Colon (tissue), 2 donors: ENCODE results near the gene ULBP1.
"Not testable (repeated sequence)": the region's sequence is repeated elsewhere in the genome, so short reads cannot be mapped to it uniquely, and the experiment has no call there.

Source experiments
- FAIRE-seq: peaks from 2 replicates; lab custom pipeline; 2012; peaks lifted over from hg19 to GRCh38; lab: Jason Lieb, UNC
- donor health status: control.
- donor health status: control.

The ULBP1 gene

DNA sequence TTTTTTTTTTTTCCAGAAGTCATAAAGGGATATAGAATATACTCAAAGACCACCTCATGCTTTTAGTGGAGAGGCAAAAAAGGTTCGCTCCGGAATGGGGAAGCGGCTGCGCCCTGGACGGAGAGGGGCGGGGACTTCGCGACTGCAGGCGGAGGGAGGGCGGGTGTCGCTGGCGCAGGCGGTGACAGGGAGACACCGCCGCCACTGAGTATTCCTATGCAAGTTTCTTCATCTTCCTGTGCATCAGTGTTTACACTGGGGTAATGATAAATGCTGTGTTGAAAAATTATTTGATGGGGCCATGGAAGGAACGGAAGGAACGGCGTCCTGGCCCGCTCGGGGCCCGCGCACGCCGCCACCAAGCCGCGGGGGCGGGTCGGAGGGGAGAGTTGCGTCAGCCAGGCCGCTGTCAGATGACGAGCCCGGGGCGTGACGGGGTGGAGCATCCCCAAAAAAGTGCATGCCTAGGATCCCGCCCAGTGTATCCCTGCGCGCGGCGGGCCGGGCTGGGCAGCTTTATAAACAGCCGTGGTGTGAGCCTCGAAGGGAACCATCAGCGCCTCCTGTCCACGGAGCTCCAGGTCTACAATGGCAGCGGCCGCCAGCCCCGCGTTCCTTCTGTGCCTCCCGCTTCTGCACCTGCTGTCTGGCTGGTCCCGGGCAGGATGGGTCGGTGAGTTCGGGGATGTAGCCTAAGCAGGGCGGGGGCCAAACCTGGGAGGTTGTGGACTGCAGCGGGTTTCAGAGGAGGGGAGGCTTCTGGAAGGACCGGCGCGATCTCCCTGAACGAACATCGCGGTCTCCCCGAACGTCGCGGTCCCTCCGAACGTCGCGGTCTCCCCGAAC is at the start of gene ULBP1:
TSS of gene ULBP1 (plus strand) at position 482 of the 846 bp plus-strand sequence. CDS start at position 589, 107 bp downstream.
- FAIRE-seq = no peak

- no peak for FAIRE-seq
These were observed 47.5 kb upstream of the ULBP1 start for GRCh38 chr6:149915970-149916865.

DNA sequence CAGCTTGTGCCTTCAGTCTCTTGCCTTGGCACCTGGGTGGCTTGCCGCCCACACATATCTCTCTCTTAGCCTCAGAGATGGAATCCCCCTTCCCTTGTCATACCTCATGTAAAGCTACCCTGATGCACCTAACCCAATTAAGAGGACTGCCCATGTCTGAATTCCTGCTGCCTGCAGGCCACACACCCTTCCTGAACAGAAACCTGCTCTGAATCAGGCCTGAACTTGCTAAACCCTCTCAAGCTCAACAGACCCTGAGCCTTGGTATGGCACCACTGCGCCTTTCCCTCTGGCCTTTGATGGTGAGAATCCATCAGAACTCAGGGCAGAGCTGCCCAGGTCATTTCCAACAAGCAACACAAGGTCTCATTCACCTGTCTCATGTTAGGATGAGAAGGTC is 46.1 kb upstream of the ULBP1 start:
- no peak for FAIRE-seq

DNA sequence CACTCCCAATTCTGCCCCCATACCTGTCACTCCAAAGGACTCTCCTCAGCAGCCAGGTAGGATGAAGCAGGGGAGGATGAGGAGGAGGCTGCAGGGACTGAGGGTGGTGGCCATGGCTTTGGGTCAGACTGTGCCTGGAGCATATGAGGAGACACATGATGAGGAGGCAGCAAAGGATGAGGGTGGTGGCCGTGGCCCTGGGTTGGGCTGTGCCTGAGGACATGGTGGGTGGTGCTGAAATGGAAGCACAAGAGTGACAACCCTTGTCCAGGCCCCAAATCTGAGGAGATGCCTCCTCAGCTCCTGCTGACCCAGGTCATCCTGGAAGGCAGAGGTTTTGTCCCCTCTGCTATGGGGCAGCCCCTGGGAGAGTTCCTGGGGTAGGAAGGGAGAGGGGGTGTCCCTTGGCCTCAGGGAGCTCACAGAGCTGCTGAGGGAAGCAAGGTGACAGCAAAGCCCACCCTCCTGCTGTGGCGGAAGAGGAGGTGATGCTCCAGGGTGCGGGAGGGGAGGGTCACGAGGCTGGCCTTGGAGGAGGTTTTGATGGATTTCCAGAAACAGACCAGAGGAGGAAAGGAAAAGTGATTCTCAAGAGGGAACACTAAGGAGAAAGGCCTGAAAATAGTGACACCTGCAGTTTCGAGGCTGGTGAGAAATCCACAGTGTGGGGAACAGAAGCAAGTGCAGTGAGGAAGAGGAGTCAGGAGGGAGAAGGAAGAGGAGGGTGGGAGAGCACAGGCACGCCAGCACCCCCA is 45.4 kb upstream of the ULBP1 start:
- FAIRE-seq = no peak

DNA sequence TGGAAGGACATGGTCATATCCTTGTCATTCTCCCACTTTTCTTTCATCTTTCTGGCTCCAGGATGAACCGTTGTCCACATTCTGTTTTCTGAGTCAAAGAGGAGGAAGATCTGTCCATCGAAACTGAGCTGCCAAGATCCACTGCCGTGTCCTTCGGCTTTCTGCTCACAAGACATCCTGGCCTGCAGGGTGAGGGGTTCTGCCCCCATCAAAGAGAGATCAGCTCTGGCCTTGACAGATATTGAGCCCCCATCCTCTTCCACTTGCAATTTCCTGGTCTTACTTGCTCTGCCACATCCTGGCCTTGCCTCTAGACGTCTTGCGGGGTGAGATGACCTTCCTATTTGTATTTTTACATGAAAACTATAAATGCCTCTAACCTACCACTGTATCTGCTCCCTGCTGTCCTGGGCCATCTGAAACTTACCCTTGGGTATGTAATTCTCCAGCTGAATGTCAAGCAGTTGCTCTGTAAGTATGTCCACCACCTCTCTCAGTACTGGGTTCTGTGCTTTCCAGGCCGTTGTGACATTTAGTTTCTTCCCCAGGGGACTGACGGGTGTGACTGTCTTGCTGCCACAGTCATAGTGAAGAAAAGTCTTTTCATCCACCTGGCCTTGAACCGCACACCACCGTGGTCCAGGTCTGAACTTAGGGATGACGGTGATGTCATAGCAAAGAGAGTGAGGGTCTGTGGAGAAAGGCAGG is 44.5 kb upstream of the ULBP1 start:
- not testable (repeated sequence) for FAIRE-seq

- no peak for FAIRE-seq
These were observed 43.9 kb upstream of the ULBP1 start for GRCh38 chr6:149919834-149920225.

DNA sequence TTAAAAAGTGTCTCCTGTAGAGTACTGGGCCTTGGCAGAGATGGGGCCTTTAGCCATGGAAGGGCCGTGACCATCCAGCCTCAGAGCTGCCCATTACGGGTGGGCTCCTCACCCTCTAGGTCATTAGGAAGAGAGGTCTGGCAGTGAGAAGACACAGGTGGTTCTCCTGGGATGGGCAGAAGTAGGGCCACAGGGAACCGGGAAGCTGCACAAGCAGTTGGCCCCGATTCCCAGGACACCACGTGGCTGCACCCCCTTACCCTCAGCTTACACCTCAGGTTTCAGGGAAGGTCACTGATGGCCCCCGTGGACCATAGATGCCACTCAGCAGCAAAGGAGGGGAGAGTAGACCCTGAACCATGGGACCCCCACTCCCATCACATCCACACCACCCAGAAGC is 42.4 kb upstream of the ULBP1 start:
- no peak for FAIRE-seq

- not testable (repeated sequence) for FAIRE-seq
These were observed 41.7 kb upstream of the ULBP1 start for GRCh38 chr6:149922091-149922490.

DNA sequence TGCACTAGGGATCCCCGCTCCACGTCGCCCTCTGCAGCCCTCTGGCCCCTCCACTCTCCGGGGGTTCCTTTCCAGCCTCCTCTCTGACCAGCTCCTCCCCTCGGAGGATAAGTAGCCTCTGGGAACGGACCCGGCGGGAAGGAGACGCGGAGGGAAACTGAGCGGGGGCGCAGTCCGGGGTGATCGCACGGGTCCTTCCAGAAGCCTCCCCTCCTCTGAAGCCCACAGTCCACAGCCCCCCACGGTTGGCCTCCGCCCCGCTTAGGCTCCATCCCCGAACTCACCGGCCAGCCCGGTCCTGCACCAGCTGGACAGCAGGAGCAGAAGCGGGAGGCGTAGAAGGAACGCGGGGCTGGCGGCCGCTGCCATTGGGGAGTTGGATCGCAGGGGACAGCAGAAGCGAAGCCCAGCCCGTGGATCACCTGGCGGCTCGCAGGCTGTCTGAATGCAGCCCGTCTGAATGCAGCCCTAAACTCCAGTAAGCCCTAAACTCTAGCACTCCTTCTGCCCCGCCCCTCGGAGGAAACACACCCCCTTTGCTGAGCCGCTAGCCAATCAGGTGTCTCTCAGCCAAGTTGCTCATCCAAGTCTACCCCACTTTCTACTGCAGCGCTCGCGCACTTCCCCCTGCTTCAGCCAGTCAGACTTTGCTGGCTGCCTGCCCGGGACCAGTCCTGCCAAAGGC is 41.0 kb upstream of the ULBP1 start, which contains the start of gene RAET1G:
TSS of gene RAET1G (minus strand) at position 480 of the 685 bp plus-strand sequence. CDS start at position 369, 111 bp downstream.
- no peak for FAIRE-seq

- no peak for FAIRE-seq
These were observed 40.3 kb upstream of the ULBP1 start for GRCh38 chr6:149923327-149923986.

GRCh38 chr6:149924206-149924932 is 39.4 kb upstream of the ULBP1 start:
- FAIRE-seq = no peak

DNA sequence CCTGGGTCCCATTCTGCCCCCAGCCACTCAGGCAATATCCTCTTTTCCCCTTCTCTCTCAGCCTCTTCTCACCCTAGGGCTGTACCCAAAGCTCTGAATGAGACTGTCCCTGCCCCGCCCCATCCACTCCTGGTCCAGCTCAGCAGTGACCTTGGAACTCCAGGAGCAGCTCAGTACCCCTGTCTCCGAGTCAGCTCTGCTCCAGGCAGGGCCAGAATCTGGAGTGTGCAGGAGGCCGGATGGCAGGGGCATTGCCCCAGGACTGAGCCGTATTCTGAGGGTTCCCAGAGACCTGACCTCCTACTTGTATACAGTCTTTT is 38.9 kb upstream of the ULBP1 start:
- FAIRE-seq = no peak

DNA sequence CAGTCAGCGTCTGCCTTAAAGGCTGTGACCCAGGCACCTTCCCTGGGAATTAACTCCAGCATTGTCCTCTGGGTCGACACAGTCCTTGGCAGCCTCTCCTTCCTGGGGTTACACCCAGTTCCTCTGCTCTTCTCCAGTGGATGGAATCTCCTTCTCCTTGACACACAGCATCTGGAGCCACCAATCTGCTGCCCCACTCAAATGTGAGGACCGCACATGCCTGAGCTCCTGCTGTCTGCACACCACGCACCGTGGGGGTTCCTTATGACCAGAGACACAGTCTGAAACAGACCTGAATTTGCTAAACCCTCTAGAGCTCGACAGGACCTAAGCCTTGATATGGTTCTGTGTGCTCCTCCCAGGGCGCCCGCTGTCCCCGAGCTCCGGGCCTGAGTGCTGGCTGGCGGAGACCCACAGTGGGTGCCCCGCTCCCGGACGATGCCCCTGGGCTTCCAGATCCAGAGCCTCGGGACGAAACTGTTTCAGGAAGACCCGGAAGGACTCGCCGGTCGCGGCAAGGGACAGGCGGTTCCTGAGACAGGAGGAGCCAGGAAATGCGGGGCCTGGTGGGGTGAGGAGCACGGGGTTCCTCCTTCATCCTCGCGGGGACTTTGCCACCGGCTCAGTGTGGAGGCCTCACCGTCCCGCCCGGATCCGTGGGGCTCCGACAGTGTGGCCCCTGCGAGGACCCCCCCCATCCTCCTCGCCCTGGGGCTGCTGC is 38.3 kb upstream of the ULBP1 start:
- no peak for FAIRE-seq

DNA sequence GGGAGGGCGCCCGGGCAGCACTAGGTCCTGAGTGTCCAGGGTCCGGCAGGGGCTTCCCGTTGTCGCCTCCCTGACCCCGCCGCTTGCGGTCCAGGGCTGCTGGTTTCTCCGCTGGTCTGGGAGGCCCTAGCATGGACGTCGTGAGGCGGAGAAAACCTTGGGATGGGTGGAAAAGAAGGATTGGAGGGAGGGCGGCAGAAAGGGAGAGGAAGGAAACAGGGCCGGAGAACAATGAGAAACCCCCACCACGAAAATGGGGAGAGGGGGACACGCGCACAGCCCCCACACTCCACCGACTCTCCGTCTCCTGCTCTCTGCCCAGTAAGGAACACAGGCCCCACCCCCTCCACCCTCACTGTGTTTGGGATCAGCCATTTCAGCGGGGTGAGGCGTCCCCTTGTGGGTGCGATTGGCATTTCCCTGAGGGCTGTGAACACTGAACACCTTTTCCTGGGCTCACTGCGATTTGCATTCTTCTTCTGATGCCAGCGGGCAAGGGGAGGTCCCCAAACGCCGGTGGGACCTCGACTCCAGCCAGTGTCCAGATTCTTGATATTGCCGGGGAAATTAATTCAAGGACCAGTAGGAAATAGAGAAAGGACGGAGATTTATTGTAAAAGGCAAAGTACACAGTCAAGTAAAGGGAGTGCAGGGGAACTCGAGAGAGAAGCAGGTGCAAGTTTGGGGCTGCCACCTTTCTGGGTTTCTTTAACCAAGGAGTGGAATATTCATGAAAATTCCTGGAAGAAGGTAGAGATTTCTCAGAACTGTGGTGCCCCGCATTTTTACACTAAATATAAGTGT is 37.6 kb upstream of the ULBP1 start:
- FAIRE-seq = no peak

- FAIRE-seq = not testable (repeated sequence)
These were observed 36.7 kb upstream of the ULBP1 start for GRCh38 chr6:149927025-149927424.

DNA sequence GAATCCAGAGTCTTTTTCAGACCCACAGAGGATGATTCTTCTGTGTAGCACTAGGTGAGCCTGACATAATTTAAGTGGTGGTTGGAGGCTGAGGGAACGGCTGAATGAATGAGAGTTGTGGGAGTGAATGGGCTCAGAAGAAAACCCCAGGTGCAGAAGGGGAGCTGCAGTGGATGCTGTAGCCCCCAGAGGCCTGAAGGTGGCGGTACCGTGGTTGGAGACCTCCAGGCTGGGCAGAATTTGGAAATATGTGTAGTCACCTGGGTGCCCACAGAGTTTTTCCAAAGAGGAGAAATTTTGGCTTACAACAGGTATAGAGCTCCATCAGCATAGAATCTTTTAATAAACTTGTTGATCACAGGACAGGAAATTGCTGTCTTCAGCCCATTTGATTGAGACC is 34.3 kb upstream of the ULBP1 start:
- FAIRE-seq = no peak

- no peak for FAIRE-seq
These were observed 32.2 kb upstream of the ULBP1 start for GRCh38 chr6:149931501-149931900.

DNA sequence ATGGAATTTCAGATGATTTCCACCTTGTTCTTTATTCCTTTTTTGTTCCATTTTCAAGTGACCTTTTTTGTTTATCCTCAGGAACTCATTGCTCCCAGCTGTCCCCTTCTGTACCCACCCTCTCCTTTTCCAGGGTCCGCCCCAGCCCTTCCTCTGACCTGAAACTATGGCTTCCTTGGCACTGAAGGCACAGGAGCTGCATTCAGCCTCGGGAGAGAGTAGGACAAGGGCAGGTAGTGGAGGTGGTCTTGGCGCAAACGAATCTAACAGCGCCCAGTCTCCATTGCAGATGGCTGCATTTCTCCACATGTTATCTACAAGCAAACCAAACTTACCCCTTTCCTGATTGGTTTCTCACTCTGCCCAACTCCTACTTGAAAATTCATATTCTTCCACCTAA is 30.7 kb upstream of the ULBP1 start:
- FAIRE-seq = no peak
